Measurements from ENCODE around the gene LIPJ.

The LIPJ gene

GRCh38 chr10:88592381-88592780, 5.8 kb downstream of the LIPJ start:
- H2AFZ ChIP-seq = no peak overlapping the region
- no peaks in the 10 kb centered on the region for H3K27me3 ChIP-seq (ENCODE audit: control insufficient read depth, insufficient read depth, low read length)
- no peak overlapping the region for H3K4me3 ChIP-seq (ENCODE audit: low read depth, low read length)
- TF ChIP-seq CTCF (IDR thresholded peaks at IDR 0.05) = no peak
- H3K79me2 ChIP-seq = no peaks in the 10 kb centered on the region
- H3K4me1 ChIP-seq = no peaks in the 10 kb centered on the region
- no peak overlapping the region for H3K27ac ChIP-seq
- H3K9ac ChIP-seq = no peak overlapping the region
- no peaks in the 10 kb centered on the region for H3K36me3 ChIP-seq (ENCODE audit: control insufficient read depth, insufficient read depth, low read length)
- no peak overlapping the region for H3K4me2 ChIP-seq (ENCODE audit: low read length)
- H3K9me3 ChIP-seq (ENCODE audit: control insufficient read depth, low read length) = no peaks in the 10 kb centered on the region

- no peak overlapping the region for H3K9ac ChIP-seq
- no peak overlapping the region for H2AFZ ChIP-seq
- H3K36me3 ChIP-seq (ENCODE audit: control insufficient read depth, insufficient read depth, low read length) = no peaks in the 10 kb centered on the region
- no peaks in the 10 kb centered on the region for H3K9me3 ChIP-seq (ENCODE audit: control insufficient read depth, low read length)
- H3K4me2 ChIP-seq (ENCODE audit: low read length) = no peak overlapping the region
- no peaks in the 10 kb centered on the region for H3K27me3 ChIP-seq (ENCODE audit: control insufficient read depth, insufficient read depth, low read length)
- no peak overlapping the region for H3K4me3 ChIP-seq (ENCODE audit: low read depth, low read length)
- no peaks in the 10 kb centered on the region for H3K4me1 ChIP-seq
- no peaks in the 10 kb centered on the region for H3K79me2 ChIP-seq
- no peak for TF ChIP-seq CTCF (IDR thresholded peaks at IDR 0.05)
- H3K27ac ChIP-seq = no peak overlapping the region
Measured at GRCh38 chr10:88592906-88593305, 6.3 kb downstream of the LIPJ start.

- Histone ChIP-seq H3K27ac (no peak overlapping the region), H3K36me3 (ENCODE audit: control insufficient read depth, insufficient read depth, low read length) (no peaks in the 10 kb centered on the region), H3K79me2 (no peaks in the 10 kb centered on the region), H3K27me3 (ENCODE audit: control insufficient read depth, insufficient read depth, low read length) (no peaks in the 10 kb centered on the region), H3K4me3 (ENCODE audit: low read depth, low read length) (no peak overlapping the region), H3K9me3 (ENCODE audit: control insufficient read depth, low read length) (no peaks in the 10 kb centered on the region), H3K4me2 (ENCODE audit: low read length) (no peak overlapping the region), H3K9ac (no peak overlapping the region), H2AFZ (no peak overlapping the region), H3K4me1 (no peaks in the 10 kb centered on the region)
- no peak for TF ChIP-seq CTCF (IDR thresholded peaks at IDR 0.05)
Measured at GRCh38 chr10:88594482-88594881, 7.9 kb downstream of the LIPJ start.

DNA sequence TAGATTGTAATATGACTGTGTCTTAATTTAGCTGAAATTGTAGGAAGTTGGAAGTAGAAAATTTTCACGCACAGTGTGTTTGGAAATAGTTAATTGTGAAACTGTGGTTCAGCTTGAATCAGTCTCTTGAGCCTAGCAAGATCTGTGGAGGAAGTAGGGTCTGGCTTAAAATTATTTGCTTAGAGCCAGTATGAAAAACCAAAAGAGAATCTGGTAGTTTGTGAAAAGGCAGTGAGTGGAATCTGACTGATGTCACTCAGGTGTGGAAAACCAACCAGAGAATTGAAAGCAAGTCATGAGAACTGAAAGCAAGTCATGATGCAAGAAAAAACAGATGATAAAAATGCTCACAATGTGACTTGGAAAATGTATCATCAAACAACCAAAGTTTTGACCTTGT, 11.5 kb downstream of the LIPJ start:
- Histone ChIP-seq H3K4me2 (ENCODE audit: low read length) (no peak overlapping the region), H2AFZ (no peak overlapping the region), H3K4me3 (ENCODE audit: low read depth, low read length) (no peak overlapping the region), H3K4me1 (no peaks in the 10 kb centered on the region), H3K79me2 (no peaks in the 10 kb centered on the region), H3K9ac (no peak overlapping the region), H3K27ac (no peak overlapping the region), H3K9me3 (ENCODE audit: control insufficient read depth, low read length) (no peaks in the 10 kb centered on the region), H3K27me3 (ENCODE audit: control insufficient read depth, insufficient read depth, low read length) (no peaks in the 10 kb centered on the region), H3K36me3 (ENCODE audit: control insufficient read depth, insufficient read depth, low read length) (no peaks in the 10 kb centered on the region)
- no peak for TF ChIP-seq CTCF (IDR thresholded peaks at IDR 0.05)

DNA sequence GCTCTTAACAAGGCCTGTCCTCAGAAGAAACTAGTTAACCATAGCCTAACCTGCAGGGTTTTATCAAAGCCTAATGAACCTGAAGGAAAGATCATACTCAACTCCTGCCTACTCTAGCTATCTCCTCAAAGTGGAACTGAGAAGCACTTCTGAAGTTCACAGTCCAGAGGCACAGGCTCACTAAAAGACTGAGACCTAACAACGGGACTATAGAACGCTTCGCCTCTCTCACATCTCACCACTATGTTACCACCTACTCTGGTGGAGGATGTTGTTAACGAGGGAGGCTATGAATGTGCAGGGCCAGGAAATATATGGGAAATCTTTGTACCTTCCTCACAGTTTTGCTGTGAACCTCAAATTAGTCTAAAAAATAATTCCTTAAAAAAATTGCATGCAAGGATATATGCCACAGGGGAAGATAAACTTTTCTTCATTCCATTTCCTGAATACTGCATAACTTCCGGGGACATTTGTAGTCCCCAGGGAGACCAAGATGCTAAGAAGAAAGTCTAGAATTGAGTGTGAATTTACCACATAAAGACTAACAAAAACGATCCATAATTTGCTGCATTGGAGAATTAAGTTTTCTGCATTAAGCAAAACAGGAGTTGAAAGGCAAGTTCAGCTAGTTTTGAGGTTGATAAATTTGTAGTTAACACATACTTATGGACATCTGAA, 21.6 kb downstream of the LIPJ start:
- TF ChIP-seq CTCF (IDR thresholded peaks at IDR 0.05) = no peak
- no peak overlapping the region for H2AFZ ChIP-seq

More for the DNA sequence above, 21.6 kb downstream of the LIPJ start:
- Histone ChIP-seq H3K79me2 (no peaks in the 10 kb centered on the region), H3K4me1 (no peaks in the 10 kb centered on the region), H3K9me3 (ENCODE audit: control insufficient read depth, low read length) (no peaks in the 10 kb centered on the region), H3K36me3 (ENCODE audit: control insufficient read depth, insufficient read depth, low read length) (no peaks in the 10 kb centered on the region), H3K4me2 (ENCODE audit: low read length) (no peak overlapping the region), H3K27me3 (ENCODE audit: control insufficient read depth, insufficient read depth, low read length) (no peaks in the 10 kb centered on the region), H3K9ac (no peak overlapping the region), H3K27ac (no peak overlapping the region), H3K4me3 (ENCODE audit: low read depth, low read length) (no peak overlapping the region)
